Right cardiac atrium (tissue), 5 donors: ENCODE measurements around the gene SAP25. TPM values are rescaled to one million over a fixed set of nuclear protein-coding genes. Genes with fewer than 3 reads are reported as not detected.

Experiments
- ATAC-seq, 2 donors: fragments of 200-7000 bp; cut with Tn5 transposase; one replicate each; pipeline versions ENCODE4 v1.8.0 to v1.9.1; 2020; ENCODE audit warnings: moderate library complexity in 2 of 2, mild to moderate bottlenecking in 1 of 2
- DNase-seq, 3 donors: peaks; one replicate each; pipeline ENCODE4 v3.0.0-alpha.2; 2020
- H3K27ac ChIP-seq: one replicate; pipeline ENCODE4 v1.5.1; 2013; ENCODE audit warnings: mild to moderate bottlenecking, low read length, control low read depth, moderate library complexity
- H3K27me3 ChIP-seq: one replicate; pipeline ENCODE4 v1.6.1; 2013; ENCODE audit not compliant: control insufficient read depth, insufficient read depth
- H3K4me1 ChIP-seq: one replicate; pipeline ENCODE4 v1.6.1; 2013; ENCODE audit warnings: low read length; ENCODE audit not compliant: control insufficient read depth, insufficient read depth
- H3K4me3 ChIP-seq: one replicate; pipeline ENCODE4 v1.5.1; 2013; ENCODE audit warnings: low read length, control low read depth
- H3K9me3 ChIP-seq: one replicate; pipeline ENCODE4 v1.6.1; 2013; ENCODE audit warnings: low read length; ENCODE audit not compliant: control insufficient read depth
- WGBS: extraction: QIAGEN DNeasy Blood & Tissue Kit; methylation state at CpG from one replicate; pipeline ENCODE4 v1.1.7; 2013; 5-methylcytosine and 5-hydroxymethylcytosine counted together
- intact Hi-C, 4 donors: fragments of 100-400 bp; cut with DNase I; formaldehyde crosslinking; loops; one replicate each; pipeline versions ENCODE4 v1.11.0 to v1.14.0; 2022 to 2023
- polyA plus RNA-seq: library from polyadenylated mRNA; stranded (reverse); fragments of 200-250 nt; gene quantifications from one replicate; pipeline ENCODE4 v1.2.3, GENCODE V29; 2013
- total RNA-seq, 4 donors: library from RNA; stranded (reverse); fragmentation: NEBNext Ultra II Directional; extraction: Animal tissue kit (Norgen Biotek cat#: 25700); gene quantifications; one replicate each; pipeline ENCODE4 v1.2.1, GENCODE V29; 2021
- donor health status: healthy with polysubstance abuse.
- donor health status: DM: no; HTN: yes; CAD: no.
- donor health status: DM: no; HTN: no; CAD: no.
- donor health status: DM: no; HTN: yes; CAD: no; lungs with severe emphysema.
- donor health status: DM: yes; HTN: yes; CAD: no.

SAP25 gene
- total and polyA plus RNA-seq, 5 donors, result 0.79 to 1.4 (median 1.1) TPM; not detected in 1

DNA sequence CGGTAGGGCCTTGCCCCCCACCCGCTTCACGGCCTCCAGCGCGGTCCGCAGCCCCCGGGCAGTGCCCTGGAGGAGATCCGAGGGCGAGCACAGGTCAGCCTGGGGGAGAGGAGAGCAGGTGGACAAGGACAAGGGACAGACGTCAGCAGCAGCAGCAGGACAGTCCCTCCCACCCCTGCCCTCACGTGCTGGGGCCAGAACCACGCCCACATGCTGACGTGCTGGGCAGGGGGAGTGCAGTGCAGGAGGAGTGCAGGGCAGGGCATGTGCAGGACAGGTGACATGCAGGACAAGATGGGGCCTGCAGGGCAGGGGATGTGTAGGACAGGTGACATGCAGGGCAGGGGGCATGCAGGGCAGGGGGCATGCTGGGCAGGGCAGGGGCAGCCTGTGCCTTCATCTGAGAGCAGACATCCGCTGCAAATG, 1.5 kb upstream of the SAP25 start:
- 74% methylated on average over 14 of the region's 14 CpGs for WGBS
- H3K9me3 ChIP-seq, result no peaks in the 10 kb centered on the region
- H3K4me1 ChIP-seq, result no peaks in the 10 kb centered on the region
- H3K4me3 ChIP-seq, result no peak overlapping the region
- ATAC-seq (peak in 1 of 2 donors; percentile 2), DNase-seq (peak in 1 of 3 donors; percentile 52)
- intact Hi-C loops, result no loop called here
- H3K27me3 ChIP-seq, result no peaks in the 10 kb centered on the region
- no peak overlapping the region for H3K27ac ChIP-seq

DNA sequence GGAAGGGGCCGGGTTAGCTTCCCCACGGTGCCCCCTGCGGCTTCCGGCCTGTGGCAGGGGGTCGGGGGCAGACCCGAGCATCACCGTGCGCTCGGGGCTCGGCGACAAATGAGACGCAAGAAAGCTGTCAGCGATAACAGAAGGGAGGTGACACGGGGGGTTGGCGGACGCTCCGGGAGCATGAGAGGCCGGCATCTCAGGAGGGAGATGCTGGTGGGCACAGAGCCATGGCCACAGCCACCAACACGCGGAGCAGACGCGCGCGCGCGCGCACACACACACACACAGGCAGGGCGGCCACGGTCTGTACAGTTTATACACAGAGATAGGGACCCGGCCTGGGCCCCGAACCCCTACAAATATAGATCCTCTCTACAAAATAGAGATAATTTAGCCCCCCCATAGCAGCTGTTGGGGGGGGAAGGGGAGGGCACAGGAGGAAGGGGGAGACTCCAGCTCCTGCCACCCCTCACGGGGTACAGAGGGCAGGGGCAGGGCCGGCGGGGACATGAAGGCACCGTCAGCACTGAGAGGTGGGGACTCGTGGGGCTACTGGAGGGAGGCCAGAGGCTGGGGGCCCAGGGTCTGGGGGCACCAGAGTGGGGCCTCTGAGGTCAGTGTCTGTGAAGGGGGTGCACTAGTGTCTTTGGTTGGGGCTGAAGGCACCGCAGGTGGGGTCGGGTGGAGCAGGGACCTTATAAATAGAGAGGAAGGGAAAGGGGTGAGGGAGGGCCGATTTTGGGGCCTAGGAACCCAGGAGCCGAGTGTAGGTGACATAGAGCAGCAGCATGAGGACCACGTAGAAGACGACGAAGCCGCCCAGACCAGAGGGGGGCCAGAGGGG, 884 bp upstream of the SAP25 start:
- Histone ChIP-seq H3K4me3 (no peak overlapping the region), H3K4me1 (peaks cover 2% of the 10 kb centered on the region), H3K9me3 (no peaks in the 10 kb centered on the region), H3K27me3 (no peaks in the 10 kb centered on the region), H3K27ac (no peak overlapping the region)
- no peak for ATAC-seq
- DNase-seq, result peak in 1 of 3 donors; percentile 59
- 90% methylated on average over 44 of the region's 44 CpGs for WGBS
- intact Hi-C loops, result no loop called here

DNA sequence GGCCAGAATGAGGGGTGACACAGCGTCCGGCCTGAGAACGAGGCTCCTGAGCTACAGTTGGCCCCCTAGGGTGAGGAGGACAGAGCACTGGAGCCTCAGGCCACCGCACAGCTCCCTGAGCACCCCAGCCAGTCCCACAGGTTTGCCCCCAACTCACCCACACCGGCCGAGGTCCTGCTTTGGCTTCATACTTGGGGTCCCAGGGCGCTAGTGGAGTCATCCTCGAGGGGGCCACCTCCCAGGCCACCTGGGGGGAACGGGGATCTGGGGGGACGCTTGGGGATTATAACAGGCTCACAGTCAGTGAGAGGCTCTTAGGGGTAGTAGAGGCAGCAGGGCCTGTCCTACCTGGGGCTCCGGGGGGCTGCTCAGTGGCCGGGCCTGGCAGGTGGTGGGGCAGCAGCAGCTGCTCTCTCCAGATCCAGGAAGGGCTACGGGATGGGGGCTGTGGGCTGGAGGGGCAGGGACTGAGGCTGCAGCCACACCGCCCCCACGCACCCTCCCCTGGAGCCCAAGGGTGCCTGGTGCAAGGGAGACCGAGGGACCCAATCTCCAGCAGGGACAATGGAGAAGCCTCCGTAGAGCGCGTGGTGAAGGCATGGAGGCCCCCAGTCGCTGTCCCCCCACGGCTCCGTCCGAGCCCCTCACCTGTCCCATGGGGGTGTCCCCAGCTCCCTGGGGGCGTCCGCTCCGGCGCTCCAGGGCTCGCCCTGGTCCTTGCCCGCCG, 588 bp downstream of the SAP25 start:
- H3K4me1 ChIP-seq, result peaks cover 2% of the 10 kb centered on the region

DNA sequence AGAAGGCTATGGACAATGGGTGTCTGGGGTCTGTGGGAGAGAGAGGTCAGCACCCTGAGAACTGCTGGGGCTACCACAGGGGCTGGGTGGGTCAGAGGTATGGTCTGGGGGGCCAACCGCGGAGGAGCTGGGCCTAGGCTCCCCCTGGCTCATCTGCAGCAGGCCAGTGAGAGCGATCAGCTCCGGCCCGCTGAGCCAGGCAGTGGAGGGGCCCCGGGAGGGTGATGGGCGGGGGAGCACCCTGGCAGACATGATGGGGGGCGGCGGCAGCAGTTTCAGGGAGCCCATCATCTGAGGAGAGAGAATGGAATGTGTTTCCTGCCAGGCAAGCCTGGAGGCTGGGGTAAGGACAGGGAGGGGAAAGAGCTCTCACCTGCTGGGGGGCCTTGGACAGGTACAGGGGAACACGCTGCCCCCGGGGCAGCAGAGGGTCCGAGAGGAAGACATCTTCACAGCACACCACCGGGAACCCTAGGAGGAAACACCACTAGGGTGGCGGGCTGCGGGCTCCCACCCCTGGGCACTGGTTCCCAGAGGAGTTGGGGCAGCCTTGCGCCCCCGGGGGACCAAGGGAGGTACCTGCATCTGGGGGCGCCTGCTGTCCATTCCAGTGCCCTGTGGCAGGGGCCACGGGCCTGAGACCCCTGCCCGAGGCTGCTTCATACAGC, 1.3 kb downstream of the SAP25 start:
- H3K9me3 ChIP-seq, result no peaks in the 10 kb centered on the region
- H3K27me3 ChIP-seq, result no peaks in the 10 kb centered on the region
- WGBS, result 86% methylated on average over 20 of the region's 20 CpGs
- no peak for ATAC-seq
- peak in 1 of 3 donors; percentile 55 for DNase-seq
- no peak overlapping the region for H3K27ac ChIP-seq
- H3K4me3 ChIP-seq, result no peak overlapping the region
- H3K4me1 ChIP-seq, result peaks cover 2% of the 10 kb centered on the region
- intact Hi-C loops, result no loop called here

More for the DNA sequence above, 588 bp downstream of the SAP25 start:
- WGBS, result 93% methylated on average over 30 of the region's 30 CpGs
- Histone ChIP-seq H3K27me3 (no peaks in the 10 kb centered on the region), H3K4me3 (no peak overlapping the region), H3K9me3 (no peaks in the 10 kb centered on the region), H3K27ac (no peak overlapping the region)
- intact Hi-C loops, result no loop called here
- ATAC-seq (no peak), DNase-seq (no peak)

DNA sequence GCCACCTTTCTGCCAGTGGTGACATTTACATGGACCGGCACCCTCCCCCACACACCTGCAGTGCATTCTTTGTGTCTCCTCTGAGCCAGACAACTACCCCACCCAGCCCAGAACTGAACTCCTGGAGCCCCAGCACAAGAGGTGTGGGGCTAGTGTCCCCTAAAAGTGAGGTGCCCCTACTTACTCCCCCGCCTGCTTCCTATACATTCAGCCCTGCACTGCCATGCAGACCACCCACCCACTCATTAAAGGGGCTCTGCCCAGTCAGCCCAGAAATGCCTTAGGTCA, 1.9 kb downstream of the SAP25 start:
- Histone ChIP-seq H3K4me3 (no peak overlapping the region), H3K4me1 (peaks cover 2% of the 10 kb centered on the region), H3K27ac (no peak overlapping the region), H3K9me3 (no peaks in the 10 kb centered on the region), H3K27me3 (no peaks in the 10 kb centered on the region)
- intact Hi-C loops, result no loop called here
- no peak for ATAC-seq
- WGBS, result 99% methylated on average over 2 of the region's 2 CpGs
- DNase-seq, result peak in 1 of 3 donors; percentile 21

DNA sequence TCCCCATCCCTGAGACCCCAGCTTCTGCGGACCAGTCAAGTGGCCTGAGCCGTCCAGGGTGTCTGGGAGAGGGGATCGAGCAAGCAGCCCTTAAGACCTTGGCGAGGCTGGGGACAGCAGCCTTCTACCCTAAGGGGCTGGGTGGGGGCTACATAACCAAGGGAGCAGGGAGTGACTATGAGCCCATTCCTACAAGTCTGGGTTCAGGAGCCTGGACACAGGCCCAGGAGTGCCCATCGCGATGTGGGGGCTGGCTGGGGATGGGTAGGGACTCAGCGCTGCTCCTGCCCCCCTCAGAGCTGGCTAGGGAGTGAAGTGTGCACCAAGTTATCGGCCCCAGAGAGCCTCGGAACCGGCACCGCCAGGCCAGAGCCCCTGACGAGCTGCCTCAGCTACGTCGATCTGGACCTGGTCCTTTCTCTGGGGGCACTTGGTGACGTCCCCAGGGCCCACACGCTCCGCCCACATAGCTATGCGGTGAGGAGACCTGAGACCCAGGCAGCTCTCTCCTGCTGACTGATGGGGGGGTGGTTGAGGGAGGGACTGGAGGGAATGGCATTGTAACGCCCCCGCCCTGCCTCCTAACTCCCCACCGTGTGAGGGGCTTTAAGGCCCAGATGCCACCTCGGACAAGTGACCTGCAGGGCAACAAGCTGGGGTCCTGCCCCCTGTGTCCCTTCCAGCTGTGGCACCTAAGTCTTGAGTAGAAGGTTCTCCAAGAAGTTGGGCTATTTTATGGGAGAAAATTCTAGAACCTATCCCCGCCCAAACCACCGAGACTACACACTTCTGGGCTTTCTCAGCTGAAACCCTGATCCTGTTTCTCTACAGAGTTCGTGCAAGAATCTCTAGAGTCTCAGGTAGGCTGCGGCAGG, 2.5 kb downstream of the SAP25 start:
- Histone ChIP-seq H3K4me3 (no peak overlapping the region), H3K9me3 (no peaks in the 10 kb centered on the region), H3K27me3 (no peaks in the 10 kb centered on the region), H3K27ac (no peak overlapping the region), H3K4me1 (peaks cover 2% of the 10 kb centered on the region)
- DNase-seq (peak in 1 of 3 donors; percentile 56), ATAC-seq (no peak)
- intact Hi-C loops, result no loop called here
- WGBS, result 70% methylated on average over 26 of the region's 26 CpGs

DNA sequence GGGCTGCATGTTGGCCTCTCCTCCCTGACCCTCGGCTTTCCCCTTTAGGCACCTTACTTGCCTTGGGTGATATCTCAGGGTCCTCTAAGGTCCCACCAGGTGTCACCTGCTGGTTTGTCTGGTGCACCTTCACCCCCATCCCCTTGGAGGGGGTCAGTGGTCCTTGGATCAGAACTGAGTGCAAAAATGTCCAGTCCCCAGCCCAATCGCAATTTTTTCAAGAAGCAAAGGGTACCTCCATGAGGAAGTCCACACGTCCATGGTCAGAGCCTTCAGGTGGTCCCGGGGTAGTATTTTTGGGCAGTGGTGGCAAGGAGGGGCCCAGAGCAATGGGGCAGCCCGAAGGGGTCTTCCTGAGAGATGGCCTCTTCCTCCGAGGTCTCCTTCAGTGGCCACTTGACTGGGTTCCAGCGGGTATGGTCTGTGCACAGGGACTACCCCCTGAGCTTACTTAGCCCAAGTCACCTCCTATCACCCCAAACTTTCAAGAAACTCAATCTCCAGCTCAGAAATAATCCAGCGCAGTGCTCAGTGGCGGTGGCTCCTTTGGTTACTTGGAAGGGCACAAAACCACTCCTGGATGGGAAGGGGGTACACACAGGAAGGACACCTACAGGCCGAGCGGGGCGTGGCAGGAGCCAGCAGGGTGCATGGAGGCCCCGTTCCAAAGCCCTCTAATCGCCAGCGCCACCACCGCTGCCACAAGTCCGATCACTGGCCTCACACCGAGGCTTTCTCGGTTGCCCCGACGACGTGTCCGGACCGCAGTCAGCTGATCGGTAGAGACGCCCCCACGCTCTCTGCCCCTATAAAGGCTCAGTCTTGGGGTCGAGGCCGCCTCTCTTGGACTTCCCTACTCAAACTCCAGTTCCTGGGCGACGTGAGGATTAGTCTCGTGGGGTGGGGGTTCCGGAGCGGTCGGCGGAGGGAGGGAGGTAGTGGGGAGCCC, 4.5 kb downstream of the SAP25 start:
- intact Hi-C loops, result loop anchor here in 1 of 4 donors (10.0 kb wide), 1 partner anchor 116 kb away; no protein-coding TSS in a partner anchor
- ATAC-seq (peak; percentile 28 to 37), DNase-seq (peak in 2 of 3 donors; percentile 78 to 80)
- Histone ChIP-seq H3K4me1 (peaks cover 2% of the 10 kb centered on the region), H3K27ac (no peak overlapping the region), H3K4me3 (no peak overlapping the region), H3K27me3 (no peaks in the 10 kb centered on the region), H3K9me3 (no peaks in the 10 kb centered on the region)
- 25% methylated on average over 36 of the region's 36 CpGs for WGBS

DNA sequence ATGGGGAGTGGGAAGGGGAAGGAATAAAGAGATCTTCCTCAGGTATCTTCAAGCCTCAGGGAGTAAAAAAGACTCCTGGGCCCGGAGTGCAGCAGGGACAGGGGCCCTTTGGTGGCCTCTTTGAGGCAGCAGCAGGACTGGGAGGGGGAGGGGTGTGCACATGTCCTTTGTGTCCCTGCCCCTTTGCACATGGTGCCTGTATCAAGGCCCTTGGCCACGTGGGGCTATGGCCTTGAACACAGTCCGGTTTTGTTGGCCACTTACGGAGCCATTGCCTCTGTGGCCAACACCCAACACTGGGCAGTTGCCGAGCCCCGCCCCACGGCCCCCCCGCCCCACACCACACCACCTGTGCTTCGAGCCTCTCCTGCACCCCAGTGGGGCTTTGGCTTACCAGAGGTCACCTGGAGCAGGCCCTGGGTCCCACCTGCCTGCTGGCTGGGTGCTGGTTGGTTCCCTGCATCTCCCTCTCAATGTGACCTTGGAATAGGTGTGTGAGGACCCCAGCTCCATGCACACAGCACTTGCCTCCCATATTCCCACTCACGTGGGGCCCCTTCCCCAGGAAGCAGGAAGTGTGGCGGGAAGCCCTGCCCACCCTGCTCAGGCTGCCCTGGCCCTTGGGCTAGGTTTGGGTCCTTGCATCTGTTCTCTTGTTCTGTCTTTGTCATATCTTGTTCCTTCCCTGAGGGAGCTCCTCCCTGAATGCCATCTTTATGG, 5.4 kb downstream of the SAP25 start:
- WGBS, result 70% methylated on average over 10 of the region's 11 CpGs
- H3K27ac ChIP-seq, result no peak overlapping the region
- H3K27me3 ChIP-seq, result no peaks in the 10 kb centered on the region
- ATAC-seq, result no peak
- DNase-seq, result no peak
- intact Hi-C loops, result loop anchor here in 1 of 4 donors (10.0 kb wide), 1 partner anchor 116 kb away; no protein-coding TSS in a partner anchor
- peaks cover 2% of the 10 kb centered on the region for H3K4me1 ChIP-seq
- H3K9me3 ChIP-seq, result no peaks in the 10 kb centered on the region
- no peak overlapping the region for H3K4me3 ChIP-seq

DNA sequence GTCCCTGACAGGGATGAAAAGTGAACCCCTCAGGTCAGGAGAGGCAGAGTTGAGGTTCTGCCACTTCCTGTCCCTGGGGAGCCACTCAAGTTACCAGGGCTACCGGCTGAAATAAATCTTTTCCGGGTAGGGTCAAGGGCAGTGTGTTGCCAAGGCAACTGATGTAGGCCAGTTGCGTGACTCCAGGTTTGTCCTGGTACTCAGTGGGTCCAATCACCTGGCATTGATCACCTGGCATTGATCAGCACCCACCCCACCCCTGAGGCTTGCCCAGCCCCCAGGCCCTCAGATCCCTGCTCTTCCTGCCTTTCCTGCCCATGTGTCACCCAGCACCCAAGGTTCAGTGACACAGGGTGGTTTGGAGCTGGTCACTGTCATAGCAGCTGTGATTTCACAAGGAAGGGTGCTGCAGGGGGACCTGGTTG, 5.9 kb downstream of the SAP25 start:
- intact Hi-C loops, result loop anchor here in 1 of 4 donors (10.0 kb wide), 1 partner anchor 117 kb away; no protein-coding TSS in a partner anchor
- DNase-seq, result no peak
- Histone ChIP-seq H3K4me1 (peaks cover 2% of the 10 kb centered on the region), H3K27me3 (no peaks in the 10 kb centered on the region), H3K4me3 (no peak overlapping the region), H3K27ac (no peak overlapping the region), H3K9me3 (no peaks in the 10 kb centered on the region)
- ATAC-seq, result no peak
- 50% methylated on average over 3 of the region's 3 CpGs for WGBS
